ENCODE results near the gene EML6.

GRCh38 chr2:54866179-54866578 is 142.7 kb downstream of the EML6 start:
- no peak for TF ChIP-seq POLR2AphosphoS5 (IDR thresholded peaks at IDR 0.05; ENCODE audit: low read depth, low read length)
- TF ChIP-seq SIN3A (IDR thresholded peaks at IDR 0.05; ENCODE audit: borderline replicate concordance, insufficient read depth, low read length): no peak
- no peak for TF ChIP-seq REST (IDR thresholded peaks at IDR 0.05; ENCODE audit: insufficient read depth in 1 of 2, low read depth in 2 of 2, low read length in 2 of 2)
- TF ChIP-seq TAF1 (IDR thresholded peaks at IDR 0.05; ENCODE audit: borderline replicate concordance, insufficient read depth, low read length): no peak
- no peak for TF ChIP-seq FOXP2 (optimal IDR thresholded peaks at IDR 0.05; ENCODE audit: borderline replicate concordance, extremely low read depth, extremely low read length, insufficient read depth)
